HEK293 (cell line): ENCODE results near the gene MTMR10.

Source experiments
- ATF2 ChIP-seq: fragments of 450-650 bp; formaldehyde crosslinking; IDR thresholded peaks from 2 replicates; pipeline ENCODE4 v1.5.1; 2016; ENCODE audit warnings: missing biosample characterization, missing genetic modification characterization, low read depth
- CTCF ChIP-seq: fragments of 450-650 bp; formaldehyde crosslinking; IDR thresholded peaks from 2 replicates; pipeline ENCODE4 v1.5.1; 2016; ENCODE audit warnings: missing biosample characterization, missing genetic modification characterization
- PBX3 ChIP-seq: sonication (generic); formaldehyde crosslinking; IDR thresholded peaks from 2 replicates; pipeline ENCODE4 v1.8.1; 2022; ENCODE audit warnings: mild to moderate bottlenecking, moderate library complexity, missing genetic modification reagents
- PRDM2 ChIP-seq: fragments of 450-650 bp; formaldehyde crosslinking; IDR thresholded peaks from 2 replicates; pipeline ENCODE4 v1.5.1; 2016; ENCODE audit warnings: missing biosample characterization, missing genetic modification characterization, borderline replicate concordance
- ZBTB1 ChIP-seq: fragments of 450-650 bp; formaldehyde crosslinking; IDR thresholded peaks from 2 replicates; pipeline ENCODE4 v1.5.1; 2016; ENCODE audit warnings: missing biosample characterization, missing genetic modification characterization
- ZNF274 ChIP-seq, 2 experiments: fragments of 200-500 bp in 1 of 2; fragments of 450-650 bp in 1 of 2; sonication (Bioruptor generic) in 1 of 2; formaldehyde crosslinking in 1 of 2; IDR thresholded peaks; 2 replicates each; pipeline versions ENCODE4 v1.5.1 to v1.6.1; 2014 to 2016; ENCODE audit warnings: borderline replicate concordance in 1 of 2, inconsistent platforms in 1 of 2, low read length in 1 of 2, missing biosample characterization in 1 of 2, missing genetic modification characterization in 1 of 2
- ZNF335 ChIP-seq: fragments of 450-650 bp; formaldehyde crosslinking; conservative IDR thresholded peaks from 2 replicates; pipeline ENCODE4 v1.5.1; 2016; ENCODE audit warnings: missing biosample characterization, missing genetic modification characterization
- ZNF548 ChIP-seq: fragments of 450-650 bp; formaldehyde crosslinking; IDR thresholded peaks from 2 replicates; pipeline ENCODE4 v1.5.1; 2016; ENCODE audit warnings: missing biosample characterization, missing genetic modification characterization
- ZNF558 ChIP-seq: fragments of 450-650 bp; formaldehyde crosslinking; IDR thresholded peaks from 2 replicates; pipeline ENCODE4 v1.5.1; 2016; ENCODE audit warnings: missing biosample characterization, missing genetic modification characterization
- ZNF747 ChIP-seq: fragments of 450-650 bp; formaldehyde crosslinking; IDR thresholded peaks from 2 replicates; pipeline ENCODE4 v1.5.1; 2016; ENCODE audit warnings: missing biosample characterization, missing genetic modification characterization
- ZNF830 ChIP-seq: fragments of 450-650 bp; IDR thresholded peaks from 2 replicates; pipeline ENCODE4 v1.5.0; 2018; ENCODE audit warnings: missing biosample characterization, missing genetic modification characterization, low read depth, mild to moderate bottlenecking, moderate library complexity

- no peak for TF ChIP-seq ZBTB1 (tag by site-specific recombination)
- TF ChIP-seq ATF2, result no peak
- TF ChIP-seq ZNF558, result no peak
- TF ChIP-seq PRDM2 (tag by site-specific recombination), result no peak
- no peak for TF ChIP-seq ZNF830
- no peak for TF ChIP-seq ZNF335 (tag by site-specific recombination)
- TF ChIP-seq ZNF747, result no peak
- no peak for TF ChIP-seq PBX3 (CRISPR knock-in tag)
- no peak for TF ChIP-seq CTCF (tag by site-specific recombination)
- TF ChIP-seq ZNF548 (tag by site-specific recombination), result no peak
- TF ChIP-seq ZNF274 (IDR thresholded peaks at IDR 0.05; ENCODE audit: low read length), result no peak
- TF ChIP-seq ZNF274 (tag by site-specific recombination; IDR thresholded peaks at IDR 0.05; ENCODE audit: borderline replicate concordance), result no peak
These were observed 1.4 kb downstream of the MTMR10 start for GRCh38 chr15:30990036-30990435.
